ENCODE data around the gene NRAP.

Gene NRAP

GRCh38 chr10:113663908-113664307, at the start of gene NRAP:
NRAP (minus strand) TSS chr10:113664041; CDS start chr10:113663882, 159 bp downstream.
- no peak for DNase-seq (ENCODE audit: low read depth in 3 of 3)

GRCh38 chr10:113713640-113713982, 49.8 kb upstream of the NRAP start:
- DNase-seq (ENCODE audit: low read depth in 3 of 3): no peak

- no peak for DNase-seq (ENCODE audit: low read depth in 3 of 3)
Measured at GRCh38 chr10:113712755-113713639, 49.2 kb upstream of the NRAP start.

GRCh38 chr10:113712024-113712423, 48.2 kb upstream of the NRAP start:
- no peak for DNase-seq (ENCODE audit: low read depth in 3 of 3)

GRCh38 chr10:113711142-113711541, 47.3 kb upstream of the NRAP start:
- no peak for DNase-seq (ENCODE audit: low read depth in 3 of 3)

GRCh38 chr10:113709221-113709838, 45.5 kb upstream of the NRAP start:
- no peak for DNase-seq (ENCODE audit: low read depth in 3 of 3)

GRCh38 chr10:113708640-113709039, 44.8 kb upstream of the NRAP start:
- DNase-seq (ENCODE audit: low read depth in 3 of 3): no peak

GRCh38 chr10:113706623-113707022, 42.8 kb upstream of the NRAP start:
- no peak for DNase-seq (ENCODE audit: low read depth in 3 of 3)

GRCh38 chr10:113705344-113705652, 41.5 kb upstream of the NRAP start:
- DNase-seq (ENCODE audit: low read depth in 3 of 3): no peak

- DNase-seq (ENCODE audit: low read depth in 3 of 3): no peak
Measured at GRCh38 chr10:113704637-113705343, 40.9 kb upstream of the NRAP start.

- no peak for DNase-seq (ENCODE audit: low read depth in 3 of 3)
Measured at GRCh38 chr10:113697595-113697994, 33.8 kb upstream of the NRAP start.

- no peak for DNase-seq (ENCODE audit: low read depth in 3 of 3)
Measured at GRCh38 chr10:113695691-113696090, 31.9 kb upstream of the NRAP start.

GRCh38 chr10:113693348-113693747, 29.5 kb upstream of the NRAP start:
- no peak for DNase-seq (ENCODE audit: low read depth in 3 of 3)

- no peak for DNase-seq (ENCODE audit: low read depth in 3 of 3)
Measured at GRCh38 chr10:113692271-113692670, 28.4 kb upstream of the NRAP start.

GRCh38 chr10:113691381-113691780, 27.5 kb upstream of the NRAP start:
- DNase-seq (ENCODE audit: low read depth in 3 of 3): no peak

- no peak for DNase-seq (ENCODE audit: low read depth in 3 of 3)
Measured at GRCh38 chr10:113690749-113691148, 26.9 kb upstream of the NRAP start.

GRCh38 chr10:113689574-113689973, 25.7 kb upstream of the NRAP start:
- no peak for DNase-seq (ENCODE audit: low read depth in 3 of 3)

GRCh38 chr10:113689057-113689456, 25.2 kb upstream of the NRAP start:
- no peak for DNase-seq (ENCODE audit: low read depth in 3 of 3)

- DNase-seq (ENCODE audit: low read depth in 3 of 3): no peak
Measured at GRCh38 chr10:113687037-113687436, 23.2 kb upstream of the NRAP start.

- DNase-seq (ENCODE audit: low read depth in 3 of 3): no peak
Measured at GRCh38 chr10:113686028-113686427, 22.2 kb upstream of the NRAP start.

- DNase-seq (ENCODE audit: low read depth in 3 of 3): no peak
Measured at GRCh38 chr10:113683300-113683699, 19.5 kb upstream of the NRAP start.

- DNase-seq (ENCODE audit: low read depth in 3 of 3): peak in 1 of 3 experiments; percentile 11
Measured at GRCh38 chr10:113681533-113682470, 18.0 kb upstream of the NRAP start.
